Neural cell (in vitro differentiated cells): ENCODE measurements around the gene TPCN1. TPM values are rescaled to one million over a fixed set of nuclear protein-coding genes. Genes with fewer than 3 reads are reported as not detected.

ENCODE experiments used
- H2AFZ ChIP-seq: fragments of 200-600, 300-800 bp; sonication (generic), shearing (Covaris generic); 2 replicates; pipeline ENCODE4 v1.6.0; 2014; ENCODE audit warnings: low read depth, mild to moderate bottlenecking, antibody characterized with exemption, low read length, moderate library complexity
- H3F3A ChIP-seq: fragments of 200-600 bp; shearing (Covaris generic); 2 replicates; pipeline ENCODE4 v1.6.1; 2016; ENCODE audit warnings: mild to moderate bottlenecking, moderate library complexity, mixed read lengths, antibody characterized with exemption, low read length; ENCODE audit not compliant: insufficient read depth, poor library complexity, severe bottlenecking
- H3K27ac ChIP-seq: fragments of 200-600, 300-800 bp; sonication (generic), shearing (Covaris generic); 2 replicates; pipeline ENCODE4 v1.5.1; 2014; ENCODE audit warnings: mild to moderate bottlenecking, low read length, moderate library complexity
- H3K27me3 ChIP-seq: fragments of 300-800, 200-600 bp; sonication (generic), shearing (Covaris generic); 2 replicates; pipeline ENCODE4 v1.6.0; 2014; ENCODE audit warnings: mild to moderate bottlenecking, low read depth, low read length, moderate library complexity; ENCODE audit not compliant: insufficient read depth
- H3K36me3 ChIP-seq: fragments of 300-800, 200-600 bp; sonication (generic), shearing (Covaris generic); 2 replicates; pipeline ENCODE4 v1.5.1; 2014; ENCODE audit warnings: mild to moderate bottlenecking, antibody characterized with exemption, low read length, moderate library complexity; ENCODE audit not compliant: insufficient read depth
- H3K4me2 ChIP-seq: fragments of 300-800, 200-600 bp; sonication (generic), shearing (Covaris generic); 2 replicates; pipeline ENCODE4 v1.6.0; 2014; ENCODE audit warnings: mild to moderate bottlenecking, low read length
- H3K4me3 ChIP-seq: fragments of 300-800, 200-600 bp; sonication (generic), shearing (Covaris generic); 2 replicates; pipeline ENCODE4 v1.5.1; 2014; ENCODE audit warnings: mild to moderate bottlenecking, low read length, moderate library complexity
- H3K79me2 ChIP-seq: fragments of 200-600 bp; shearing (Covaris generic); replicated peaks from 2 replicates; pipeline ENCODE4 v1.6.0; 2014; ENCODE audit warnings: mild to moderate bottlenecking, low read length, moderate library complexity; ENCODE audit not compliant: insufficient read depth
- H3K9ac ChIP-seq: fragments of 300-800, 200-600 bp; sonication (generic), shearing (Covaris generic); 2 replicates; pipeline ENCODE4 v1.6.1; 2016; ENCODE audit warnings: mild to moderate bottlenecking, low read length, mixed read lengths
- H3K9me2 ChIP-seq: fragments of 200-600 bp; shearing (Covaris generic); 2 replicates; pipeline ENCODE4 v1.6.1; 2016; ENCODE audit warnings: mild to moderate bottlenecking, low read length, mixed read lengths; ENCODE audit not compliant: insufficient read depth
- H3K9me3 ChIP-seq: fragments of 200-600, 300-800 bp; sonication (generic), shearing (Covaris generic); 2 replicates; pipeline ENCODE4 v1.6.1; 2016; ENCODE audit warnings: mild to moderate bottlenecking, mixed run types, low read length, moderate library complexity, mixed read lengths
- H4K20me1 ChIP-seq: fragments of 200-600 bp; shearing (Covaris generic); 2 replicates; pipeline ENCODE4 v1.6.1; 2016; ENCODE audit warnings: mild to moderate bottlenecking, mixed run types; ENCODE audit not compliant: insufficient read depth
- EP300 ChIP-seq: fragments of 450-650 bp; conservative IDR thresholded peaks from 2 replicates; pipeline ENCODE4 v1.6.1; 2014; ENCODE audit warnings: antibody characterized with exemption, mild to moderate bottlenecking, moderate library complexity; ENCODE audit not compliant: poor library complexity, severe bottlenecking
- EZH2 ChIP-seq: fragments of 200-600, 300-800 bp; shearing (Covaris generic), sonication (generic); IDR thresholded peaks from 2 replicates; pipeline ENCODE4 v1.6.1; 2014; ENCODE audit warnings: antibody characterized with exemption, low read length, borderline replicate concordance, mild to moderate bottlenecking; ENCODE audit not compliant: insufficient read depth, poor library complexity, severe bottlenecking
- MXI1 ChIP-seq: fragments of 450-650 bp; conservative IDR thresholded peaks from 2 replicates; pipeline ENCODE4 v1.6.1; 2014; ENCODE audit warnings: antibody characterized with exemption, mild to moderate bottlenecking; ENCODE audit not compliant: poor library complexity, severe bottlenecking
- POLR2AphosphoS5 ChIP-seq: IDR thresholded peaks from 2 replicates; pipeline ENCODE4 v1.6.1; 2012
- RAD21 ChIP-seq: fragments of 450-650 bp; conservative IDR thresholded peaks from 2 replicates; pipeline ENCODE4 v1.6.1; 2014; ENCODE audit warnings: antibody characterized with exemption, mild to moderate bottlenecking, moderate library complexity
- REST ChIP-seq: IDR thresholded peaks from 2 replicates; pipeline ENCODE4 v1.6.1; 2012; ENCODE audit warnings: borderline replicate concordance
- SMC3 ChIP-seq: fragments of 450-650 bp; conservative IDR thresholded peaks from 2 replicates; pipeline ENCODE4 v1.6.1; 2014; ENCODE audit warnings: antibody characterized with exemption, mild to moderate bottlenecking, moderate library complexity; ENCODE audit not compliant: poor library complexity
- TAF1 ChIP-seq: IDR thresholded peaks from 2 replicates; pipeline ENCODE4 v1.6.1; 2012; ENCODE audit warnings: low read depth
- polyA plus RNA-seq: library from polyadenylated mRNA; depleted of rRNA; stranded (reverse); fragments of >200 nt; gene quantifications from 2 replicates; pipeline ENCODE4 v1.2.3, GENCODE V29; 2014
- TF ChIP-seq, protein P1 (sequence below): fragments of 450-650 bp; IDR thresholded peaks from 2 replicates; pipeline ENCODE4 v1.5.1; 2014; ENCODE audit warnings: antibody characterized with exemption, mild to moderate bottlenecking, moderate library complexity; ENCODE audit not compliant: poor library complexity, severe bottlenecking

TPCN1 gene
- polyA plus RNA-seq, 1 donor from 2014 or later: 4.0 TPM

DNA sequence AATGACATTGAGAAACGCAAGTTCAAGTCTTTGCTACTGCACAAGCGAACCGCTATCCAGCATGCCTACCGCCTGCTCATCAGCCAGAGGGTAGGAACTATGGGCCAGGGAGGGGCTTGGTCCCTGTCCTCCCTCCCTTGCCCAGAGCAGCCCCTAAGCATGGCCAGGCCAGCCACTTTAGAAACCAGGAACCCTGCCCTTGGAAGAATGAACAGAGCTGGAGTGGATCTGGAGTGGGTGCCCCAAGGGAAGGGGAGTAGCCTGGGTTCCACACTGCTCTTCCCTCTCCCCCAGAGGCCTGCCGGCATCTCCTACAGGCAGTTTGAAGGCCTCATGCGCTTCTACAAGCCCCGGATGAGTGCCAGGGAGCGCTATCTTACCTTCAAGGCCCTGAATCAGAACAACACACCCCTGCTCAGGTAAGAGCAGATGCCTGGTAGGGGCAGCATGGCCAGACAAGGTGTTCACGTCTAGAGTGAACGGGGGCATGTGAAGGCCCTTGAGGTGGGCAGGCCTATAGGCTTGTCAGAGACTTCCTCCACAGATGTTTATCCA lies 55.8 kb downstream of the TPCN1 start:
- Histone ChIP-seq H3K9me2 (no peaks in the 10 kb centered on the region), H3F3A (no peaks in the 10 kb centered on the region), H2AFZ (no peak overlapping the region), H3K9ac (no peak overlapping the region), H3K79me2 (no peaks in the 10 kb centered on the region), H3K27ac (no peak overlapping the region), H4K20me1 (no peaks in the 10 kb centered on the region), H3K36me3 (no peaks in the 10 kb centered on the region), H3K9me3 (no peaks in the 10 kb centered on the region), H3K27me3 (no peaks in the 10 kb centered on the region), H3K4me3 (no peak overlapping the region), H3K4me2 (no peak overlapping the region)
- TF ChIP-seq, protein P1, sequence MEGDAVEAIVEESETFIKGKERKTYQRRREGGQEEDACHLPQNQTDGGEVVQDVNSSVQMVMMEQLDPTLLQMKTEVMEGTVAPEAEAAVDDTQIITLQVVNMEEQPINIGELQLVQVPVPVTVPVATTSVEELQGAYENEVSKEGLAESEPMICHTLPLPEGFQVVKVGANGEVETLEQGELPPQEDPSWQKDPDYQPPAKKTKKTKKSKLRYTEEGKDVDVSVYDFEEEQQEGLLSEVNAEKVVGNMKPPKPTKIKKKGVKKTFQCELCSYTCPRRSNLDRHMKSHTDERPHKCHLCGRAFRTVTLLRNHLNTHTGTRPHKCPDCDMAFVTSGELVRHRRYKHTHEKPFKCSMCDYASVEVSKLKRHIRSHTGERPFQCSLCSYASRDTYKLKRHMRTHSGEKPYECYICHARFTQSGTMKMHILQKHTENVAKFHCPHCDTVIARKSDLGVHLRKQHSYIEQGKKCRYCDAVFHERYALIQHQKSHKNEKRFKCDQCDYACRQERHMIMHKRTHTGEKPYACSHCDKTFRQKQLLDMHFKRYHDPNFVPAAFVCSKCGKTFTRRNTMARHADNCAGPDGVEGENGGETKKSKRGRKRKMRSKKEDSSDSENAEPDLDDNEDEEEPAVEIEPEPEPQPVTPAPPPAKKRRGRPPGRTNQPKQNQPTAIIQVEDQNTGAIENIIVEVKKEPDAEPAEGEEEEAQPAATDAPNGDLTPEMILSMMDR: no peak
- TF ChIP-seq SMC3 (no peak), POLR2AphosphoS5 (no peak), MXI1 (no peak), EP300 (no peak), RAD21 (no peak)

DNA sequence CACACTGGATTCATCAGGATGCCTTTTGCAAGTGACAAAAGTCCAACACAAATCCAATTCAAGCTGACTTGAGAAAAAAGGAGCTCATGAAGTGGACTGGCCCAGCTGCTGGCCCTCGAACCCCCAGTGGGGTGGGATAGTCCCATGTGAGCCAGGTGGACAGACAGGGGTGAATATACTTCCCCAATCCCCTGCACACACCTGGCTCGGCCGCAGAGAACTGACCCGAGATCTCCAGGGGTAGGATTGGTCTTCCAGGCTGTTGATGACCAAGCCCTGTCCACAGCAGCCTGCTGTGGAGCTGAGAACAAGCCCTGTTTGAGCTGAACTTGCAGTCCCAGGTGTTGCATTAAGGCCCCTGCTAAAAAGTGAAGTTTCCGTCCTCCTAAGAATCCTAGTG lies 56.2 kb downstream of the TPCN1 start:
- Histone ChIP-seq H3K36me3 (no peaks in the 10 kb centered on the region), H4K20me1 (no peaks in the 10 kb centered on the region)

More for the DNA sequence above, 56.2 kb downstream of the TPCN1 start:
- Histone ChIP-seq H3F3A (no peaks in the 10 kb centered on the region), H3K4me2 (no peak overlapping the region), H3K4me3 (no peak overlapping the region), H3K27me3 (no peaks in the 10 kb centered on the region), H2AFZ (no peak overlapping the region), H3K27ac (no peak overlapping the region), H3K9me3 (no peaks in the 10 kb centered on the region), H3K9ac (no peak overlapping the region), H3K9me2 (no peaks in the 10 kb centered on the region), H3K79me2 (no peaks in the 10 kb centered on the region)
- TF ChIP-seq EP300 (no peak), SMC3 (no peak), REST (no peak), TAF1 (no peak), RAD21 (no peak), POLR2AphosphoS5 (no peak), EZH2 (no peak), MXI1 (no peak)
- TF ChIP-seq, protein P1: no peak
